GM12878 (cell line): Measurements from ENCODE around the gene TNIP2. TPM values are rescaled to one million over a fixed set of nuclear protein-coding genes. Genes with fewer than 3 reads are reported as not detected.

ENCODE experiments used
- ASH2L ChIP-seq: fragments of 300-600, 200-600 bp; sonication (generic); IDR thresholded peaks from 2 replicates; pipeline ENCODE4 v1.6.1; 2017; ENCODE audit warnings: low read depth, mild to moderate bottlenecking, borderline replicate concordance
- CBX5 ChIP-seq: sonication (generic); IDR thresholded peaks from 2 replicates; pipeline ENCODE4 v1.6.1; 2016; ENCODE audit warnings: low read depth, moderate library complexity, mild to moderate bottlenecking, inconsistent platforms
- CHD4 ChIP-seq: fragments of 200-600 bp; sonication (generic); IDR thresholded peaks from 2 replicates; pipeline ENCODE4 v1.6.1; 2016; ENCODE audit warnings: mild to moderate bottlenecking
- CREB1 ChIP-seq: IDR thresholded peaks from 2 replicates; pipeline ENCODE4 v1.6.1; 2012; ENCODE audit warnings: low read depth, mild to moderate bottlenecking, inconsistent platforms
- HDAC2 ChIP-seq: fragments of 200-600 bp; sonication (generic); IDR thresholded peaks from 2 replicates; pipeline ENCODE4 v1.6.1; 2017
- HDAC6 ChIP-seq: fragments of 200-600 bp; sonication (generic); IDR thresholded peaks from one replicate; pipeline ENCODE4 v1.8.0; 2017; ENCODE audit warnings: antibody characterized with exemption; ENCODE audit not compliant: unreplicated experiment
- MTA3 ChIP-seq: IDR thresholded peaks from 2 replicates; pipeline ENCODE4 v1.6.1; 2012; ENCODE audit warnings: low read length, inconsistent platforms, borderline replicate concordance
- MYB ChIP-seq: fragments of 150-350 bp; IDR thresholded peaks from 2 replicates; pipeline ENCODE4 v1.6.1; 2014; ENCODE audit warnings: mild to moderate bottlenecking, low read depth, low read length, borderline replicate concordance
- RAD51 ChIP-seq: fragments of 450-650 bp; IDR thresholded peaks from 2 replicates; pipeline ENCODE4 v1.6.1; 2016; ENCODE audit warnings: moderate library complexity, mild to moderate bottlenecking, inconsistent platforms
- SREBF1 ChIP-seq: IDR thresholded peaks from 2 replicates; pipeline ENCODE4 v1.6.1; 2012; ENCODE audit warnings: mild to moderate bottlenecking, low read length
- STAT1 ChIP-seq: fragments of 450-650 bp; conservative IDR thresholded peaks from 2 replicates; pipeline ENCODE4 v1.6.1; 2014; ENCODE audit warnings: antibody characterized with exemption, mild to moderate bottlenecking
- TARDBP ChIP-seq: IDR thresholded peaks from 2 replicates; pipeline ENCODE4 v1.6.1; 2016; ENCODE audit warnings: borderline replicate concordance
- ZBED1 ChIP-seq: IDR thresholded peaks from 2 replicates; pipeline ENCODE4 v1.6.1; 2016; ENCODE audit warnings: borderline replicate concordance
- ZNF217 ChIP-seq: fragments of 450-650 bp; IDR thresholded peaks from 2 replicates; pipeline ENCODE4 v1.6.1; 2017; ENCODE audit warnings: antibody characterized with exemption, mild to moderate bottlenecking
- ZNF24 ChIP-seq: fragments of 450-650 bp; IDR thresholded peaks from 2 replicates; pipeline ENCODE4 v1.6.1; 2017; ENCODE audit warnings: antibody characterized with exemption, mild to moderate bottlenecking
- ZNF622 ChIP-seq: fragments of 450-650 bp; IDR thresholded peaks from 2 replicates; pipeline ENCODE4 v1.6.1; 2017; ENCODE audit warnings: mild to moderate bottlenecking, inconsistent platforms
- polyA plus RNA-seq, 11 experiments: library from polyadenylated mRNA; depleted of rRNA in 4 of 11; unstranded in 6 of 11; stranded (reverse) in 5 of 11; fragments of >200 nt; fragmentation: Nextera tagmentation in 4 of 11; fragmentation: Illumina TruSeq in 1 of 11; extraction: Ambion mirVana in 4 of 11; extraction: Trizol in 1 of 11; gene quantifications; 1 replicate in 1 of 11; 2 replicates in 10 of 11; pipeline versions ENCODE4 v1.2.1 to v1.2.3, GENCODE V29; 2011 to 2016; ENCODE audit warnings: inconsistent platforms in 2 of 11, missing spikeins in 2 of 11, low read depth in 1 of 11
- total RNA-seq, 4 experiments: library from RNA; depleted of rRNA in 3 of 4; stranded (reverse); fragments of >200 nt in 3 of 4; fragmentation: Illumina TruSeq in 1 of 4; extraction: Trizol in 1 of 4; gene quantifications; 2 replicates each; pipeline versions ENCODE4 v1.2.1 to v1.2.3, GENCODE V29; 2013 to 2021
- TF ChIP-seq, protein P1 (sequence below): fragments of 150-350 bp; IDR thresholded peaks from 2 replicates; pipeline ENCODE4 v1.6.1; 2014; ENCODE audit warnings: mild to moderate bottlenecking, low read depth, low read length
- TF ChIP-seq, protein P2 (sequence below): IDR thresholded peaks from 2 replicates; pipeline ENCODE4 v1.6.1; 2012; ENCODE audit warnings: mild to moderate bottlenecking, low read depth, low read length
- TF ChIP-seq, protein P3 (sequence below): IDR thresholded peaks from 2 replicates; pipeline ENCODE4 v1.6.1; 2011; ENCODE audit warnings: borderline replicate concordance, low read depth, mild to moderate bottlenecking, moderate library complexity, mixed read lengths, low read length; ENCODE audit not compliant: insufficient read depth; ENCODE audit errors: extremely low read length
- TF ChIP-seq, protein P4 (sequence below): fragments of 450-650 bp; IDR thresholded peaks from 2 replicates; pipeline ENCODE4 v1.6.1; 2017; ENCODE audit warnings: mild to moderate bottlenecking, moderate library complexity

TNIP2 gene
- total and polyA plus RNA-seq, 10 of the 15 experiments (the other 5 are each of a cell fraction or from before 2014, with no cell fraction given): 1.4 to 64.9 (median 45.5) TPM

DNA sequence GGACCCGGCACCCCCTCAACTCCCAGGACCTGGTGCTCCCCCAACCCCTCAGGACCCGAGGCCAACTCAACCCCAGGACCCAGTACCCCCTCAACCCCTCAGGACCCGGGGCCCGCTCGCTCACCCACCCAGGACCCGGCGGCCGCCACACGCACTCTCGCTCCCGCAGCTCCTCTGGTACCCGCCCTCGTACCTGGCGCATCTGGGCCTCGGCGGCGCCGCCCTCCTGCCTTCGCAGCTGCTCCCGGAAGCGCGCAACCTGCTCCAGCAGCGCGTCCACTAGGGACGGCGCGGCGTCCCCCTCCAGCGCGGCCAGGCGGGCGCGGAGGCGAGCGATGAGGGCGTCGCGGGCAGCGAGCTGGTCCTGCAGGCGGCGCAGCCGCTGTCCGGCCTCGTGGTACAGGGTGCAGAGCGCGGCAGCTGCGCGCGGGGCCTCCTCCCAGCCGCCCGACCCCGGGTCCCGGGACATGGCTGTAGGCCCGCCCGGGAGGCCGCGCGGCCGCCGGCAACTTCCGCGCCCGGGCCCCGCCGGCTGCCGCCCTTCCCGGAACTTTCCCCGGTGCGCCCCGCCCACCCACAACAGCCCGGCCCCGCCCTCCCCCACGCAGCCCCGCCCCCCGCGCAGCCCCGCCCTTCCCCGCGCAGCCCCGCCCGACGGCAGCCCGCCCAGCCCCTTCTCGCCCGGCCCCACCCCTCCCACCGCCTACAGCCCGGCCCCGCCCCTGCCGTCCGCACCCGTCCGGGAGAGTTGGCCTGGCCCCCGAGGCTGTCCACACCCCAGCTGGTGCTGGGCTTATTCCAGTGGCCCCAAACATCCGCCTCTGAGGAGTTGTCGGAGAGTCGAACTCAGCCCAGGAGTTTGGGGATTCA is at the start of gene TNIP2 (continued):
- no peak for TF ChIP-seq HDAC2
- TF ChIP-seq ZNF217: peak; percentile 54; the same call in 1 of the 2 replicates
- TF ChIP-seq ASH2L: no peak
- TF ChIP-seq CREB1: peak; percentile 20; the same call in 1 of the 2 replicates
- TF ChIP-seq, protein P1, sequence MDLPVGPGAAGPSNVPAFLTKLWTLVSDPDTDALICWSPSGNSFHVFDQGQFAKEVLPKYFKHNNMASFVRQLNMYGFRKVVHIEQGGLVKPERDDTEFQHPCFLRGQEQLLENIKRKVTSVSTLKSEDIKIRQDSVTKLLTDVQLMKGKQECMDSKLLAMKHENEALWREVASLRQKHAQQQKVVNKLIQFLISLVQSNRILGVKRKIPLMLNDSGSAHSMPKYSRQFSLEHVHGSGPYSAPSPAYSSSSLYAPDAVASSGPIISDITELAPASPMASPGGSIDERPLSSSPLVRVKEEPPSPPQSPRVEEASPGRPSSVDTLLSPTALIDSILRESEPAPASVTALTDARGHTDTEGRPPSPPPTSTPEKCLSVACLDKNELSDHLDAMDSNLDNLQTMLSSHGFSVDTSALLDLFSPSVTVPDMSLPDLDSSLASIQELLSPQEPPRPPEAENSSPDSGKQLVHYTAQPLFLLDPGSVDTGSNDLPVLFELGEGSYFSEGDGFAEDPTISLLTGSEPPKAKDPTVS: no peak
- TF ChIP-seq ZNF622: no peak
- TF ChIP-seq TARDBP: no peak
- TF ChIP-seq CBX5: no peak
- no peak for TF ChIP-seq HDAC6
- no peak for TF ChIP-seq MYB
- TF ChIP-seq, protein P2, sequence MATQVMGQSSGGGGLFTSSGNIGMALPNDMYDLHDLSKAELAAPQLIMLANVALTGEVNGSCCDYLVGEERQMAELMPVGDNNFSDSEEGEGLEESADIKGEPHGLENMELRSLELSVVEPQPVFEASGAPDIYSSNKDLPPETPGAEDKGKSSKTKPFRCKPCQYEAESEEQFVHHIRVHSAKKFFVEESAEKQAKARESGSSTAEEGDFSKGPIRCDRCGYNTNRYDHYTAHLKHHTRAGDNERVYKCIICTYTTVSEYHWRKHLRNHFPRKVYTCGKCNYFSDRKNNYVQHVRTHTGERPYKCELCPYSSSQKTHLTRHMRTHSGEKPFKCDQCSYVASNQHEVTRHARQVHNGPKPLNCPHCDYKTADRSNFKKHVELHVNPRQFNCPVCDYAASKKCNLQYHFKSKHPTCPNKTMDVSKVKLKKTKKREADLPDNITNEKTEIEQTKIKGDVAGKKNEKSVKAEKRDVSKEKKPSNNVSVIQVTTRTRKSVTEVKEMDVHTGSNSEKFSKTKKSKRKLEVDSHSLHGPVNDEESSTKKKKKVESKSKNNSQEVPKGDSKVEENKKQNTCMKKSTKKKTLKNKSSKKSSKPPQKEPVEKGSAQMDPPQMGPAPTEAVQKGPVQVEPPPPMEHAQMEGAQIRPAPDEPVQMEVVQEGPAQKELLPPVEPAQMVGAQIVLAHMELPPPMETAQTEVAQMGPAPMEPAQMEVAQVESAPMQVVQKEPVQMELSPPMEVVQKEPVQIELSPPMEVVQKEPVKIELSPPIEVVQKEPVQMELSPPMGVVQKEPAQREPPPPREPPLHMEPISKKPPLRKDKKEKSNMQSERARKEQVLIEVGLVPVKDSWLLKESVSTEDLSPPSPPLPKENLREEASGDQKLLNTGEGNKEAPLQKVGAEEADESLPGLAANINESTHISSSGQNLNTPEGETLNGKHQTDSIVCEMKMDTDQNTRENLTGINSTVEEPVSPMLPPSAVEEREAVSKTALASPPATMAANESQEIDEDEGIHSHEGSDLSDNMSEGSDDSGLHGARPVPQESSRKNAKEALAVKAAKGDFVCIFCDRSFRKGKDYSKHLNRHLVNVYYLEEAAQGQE: no peak
- no peak for TF ChIP-seq RAD51
- no peak for TF ChIP-seq CHD4
- TF ChIP-seq, protein P3, sequence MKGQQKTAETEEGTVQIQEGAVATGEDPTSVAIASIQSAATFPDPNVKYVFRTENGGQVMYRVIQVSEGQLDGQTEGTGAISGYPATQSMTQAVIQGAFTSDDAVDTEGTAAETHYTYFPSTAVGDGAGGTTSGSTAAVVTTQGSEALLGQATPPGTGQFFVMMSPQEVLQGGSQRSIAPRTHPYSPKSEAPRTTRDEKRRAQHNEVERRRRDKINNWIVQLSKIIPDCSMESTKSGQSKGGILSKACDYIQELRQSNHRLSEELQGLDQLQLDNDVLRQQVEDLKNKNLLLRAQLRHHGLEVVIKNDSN: no peak
- no peak for TF ChIP-seq MTA3
- TF ChIP-seq, protein P4, sequence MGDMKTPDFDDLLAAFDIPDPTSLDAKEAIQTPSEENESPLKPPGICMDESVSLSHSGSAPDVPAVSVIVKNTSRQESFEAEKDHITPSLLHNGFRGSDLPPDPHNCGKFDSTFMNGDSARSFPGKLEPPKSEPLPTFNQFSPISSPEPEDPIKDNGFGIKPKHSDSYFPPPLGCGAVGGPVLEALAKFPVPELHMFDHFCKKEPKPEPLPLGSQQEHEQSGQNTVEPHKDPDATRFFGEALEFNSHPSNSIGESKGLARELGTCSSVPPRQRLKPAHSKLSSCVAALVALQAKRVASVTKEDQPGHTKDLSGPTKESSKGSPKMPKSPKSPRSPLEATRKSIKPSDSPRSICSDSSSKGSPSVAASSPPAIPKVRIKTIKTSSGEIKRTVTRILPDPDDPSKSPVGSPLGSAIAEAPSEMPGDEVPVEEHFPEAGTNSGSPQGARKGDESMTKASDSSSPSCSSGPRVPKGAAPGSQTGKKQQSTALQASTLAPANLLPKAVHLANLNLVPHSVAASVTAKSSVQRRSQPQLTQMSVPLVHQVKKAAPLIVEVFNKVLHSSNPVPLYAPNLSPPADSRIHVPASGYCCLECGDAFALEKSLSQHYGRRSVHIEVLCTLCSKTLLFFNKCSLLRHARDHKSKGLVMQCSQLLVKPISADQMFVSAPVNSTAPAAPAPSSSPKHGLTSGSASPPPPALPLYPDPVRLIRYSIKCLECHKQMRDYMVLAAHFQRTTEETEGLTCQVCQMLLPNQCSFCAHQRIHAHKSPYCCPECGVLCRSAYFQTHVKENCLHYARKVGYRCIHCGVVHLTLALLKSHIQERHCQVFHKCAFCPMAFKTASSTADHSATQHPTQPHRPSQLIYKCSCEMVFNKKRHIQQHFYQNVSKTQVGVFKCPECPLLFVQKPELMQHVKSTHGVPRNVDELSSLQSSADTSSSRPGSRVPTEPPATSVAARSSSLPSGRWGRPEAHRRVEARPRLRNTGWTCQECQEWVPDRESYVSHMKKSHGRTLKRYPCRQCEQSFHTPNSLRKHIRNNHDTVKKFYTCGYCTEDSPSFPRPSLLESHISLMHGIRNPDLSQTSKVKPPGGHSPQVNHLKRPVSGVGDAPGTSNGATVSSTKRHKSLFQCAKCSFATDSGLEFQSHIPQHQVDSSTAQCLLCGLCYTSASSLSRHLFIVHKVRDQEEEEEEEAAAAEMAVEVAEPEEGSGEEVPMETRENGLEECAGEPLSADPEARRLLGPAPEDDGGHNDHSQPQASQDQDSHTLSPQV: 0 out of 2 replicates have a peak, but pooled peaks have one; percentile 50
- TF ChIP-seq STAT1: 0 out of 2 replicates have a peak, but pooled peaks have one; percentile 62
- 0 out of 2 replicates have a peak, but pooled peaks have one; percentile 23 for TF ChIP-seq ZNF24
- TF ChIP-seq ZBED1: no peak
- no peak for TF ChIP-seq SREBF1
